Calu3 (cell line): ENCODE data around the gene TBL3. TPM values are rescaled to one million over a fixed set of nuclear protein-coding genes. Genes with fewer than 3 reads are reported as not detected.

Source experiments
- BruUV-seq: library from RNA; stranded (reverse); fragments of 400-500 nt; replicated peaks from 2 replicates; lab custom pipeline; 2021; lab: Mats Ljungman, UMichigan
- CTCF ChIA-PET: fragments of 300-600 bp; sonication (Branson Sonifier 250); formaldehyde crosslinking; loops from one replicate; lab custom pipeline; 2022; ENCODE audit warnings: antibody characterized with exemption; lab: Charles Lee
- DNase-seq: peaks from one replicate; pipeline ENCODE4 v3.0.0; 2022
- H3K27ac Mint-ChIP-seq: one replicate; pipeline ENCODE4 v1.8.0; 2022; ENCODE audit warnings: mixed read lengths; ENCODE audit not compliant: unreplicated experiment
- H3K27me3 Mint-ChIP-seq: one replicate; pipeline ENCODE4 v1.8.0; 2022; ENCODE audit warnings: mixed read lengths; ENCODE audit not compliant: unreplicated experiment
- H3K36me3 Mint-ChIP-seq: one replicate; pipeline ENCODE4 v1.8.0; 2022; ENCODE audit warnings: mild to moderate bottlenecking, moderate library complexity, mixed read lengths; ENCODE audit not compliant: insufficient read depth, unreplicated experiment
- H3K4me1 Mint-ChIP-seq: one replicate; pipeline ENCODE4 v1.8.0; 2022; ENCODE audit warnings: mild to moderate bottlenecking, low read depth, mixed read lengths; ENCODE audit not compliant: unreplicated experiment
- H3K4me3 Mint-ChIP-seq: one replicate; pipeline ENCODE4 v1.8.0; 2022; ENCODE audit warnings: mild to moderate bottlenecking, low read depth, moderate library complexity, mixed read lengths; ENCODE audit not compliant: unreplicated experiment
- H3K9me3 Mint-ChIP-seq: one replicate; pipeline ENCODE4 v1.8.0; 2022; ENCODE audit warnings: low read depth, mixed read lengths; ENCODE audit not compliant: unreplicated experiment
- intact Hi-C: fragments of 100-400 bp; cut with micrococcal nuclease; formaldehyde crosslinking; loops from one replicate; pipeline ENCODE4 v1.10.0; 2022; ENCODE audit not compliant: unreplicated experiment
- total RNA-seq: library from RNA; stranded (reverse); gene quantifications from 2 replicates; pipeline ENCODE4 v1.2.3, GENCODE V29; 2022
- TF ChIP-seq, protein P1 (sequence below): fragments of 200-600 bp; IDR thresholded peaks from one replicate; pipeline ENCODE4 v1.8.0; 2022; ENCODE audit warnings: antibody characterized with exemption; ENCODE audit not compliant: unreplicated experiment

Gene TBL3
- total RNA-seq, 1 experiment from 2014 or later: 62.0 TPM

DNA sequence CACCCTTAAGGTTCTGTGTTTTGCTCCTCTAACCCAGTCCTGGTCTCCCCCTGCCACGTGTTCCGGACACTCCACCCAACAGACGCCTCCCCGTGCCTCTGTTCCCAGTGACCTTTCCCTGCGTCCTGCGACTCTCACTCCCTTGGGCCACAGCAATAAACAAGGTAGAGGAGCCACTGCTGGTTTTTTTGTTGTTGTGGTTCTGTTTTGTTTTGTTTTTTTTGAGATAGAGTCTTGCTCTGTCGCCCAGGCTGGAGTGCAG, 44.0 kb downstream of the TBL3 start:
- Mint-ChIP-seq H3K36me3 (no peaks in the 10 kb centered on the region), H3K27ac (no peak overlapping the region), H3K9me3 (no peaks in the 10 kb centered on the region), H3K4me1 (peaks cover 7% of the 10 kb centered on the region), H3K27me3 (peaks cover 35% of the 10 kb centered on the region), H3K4me3 (no peak overlapping the region)
- BruUV-seq: TSS peak; percentile 35
- intact Hi-C loops: no loop called here
- no peak for DNase-seq
- TF ChIP-seq, protein P1, sequence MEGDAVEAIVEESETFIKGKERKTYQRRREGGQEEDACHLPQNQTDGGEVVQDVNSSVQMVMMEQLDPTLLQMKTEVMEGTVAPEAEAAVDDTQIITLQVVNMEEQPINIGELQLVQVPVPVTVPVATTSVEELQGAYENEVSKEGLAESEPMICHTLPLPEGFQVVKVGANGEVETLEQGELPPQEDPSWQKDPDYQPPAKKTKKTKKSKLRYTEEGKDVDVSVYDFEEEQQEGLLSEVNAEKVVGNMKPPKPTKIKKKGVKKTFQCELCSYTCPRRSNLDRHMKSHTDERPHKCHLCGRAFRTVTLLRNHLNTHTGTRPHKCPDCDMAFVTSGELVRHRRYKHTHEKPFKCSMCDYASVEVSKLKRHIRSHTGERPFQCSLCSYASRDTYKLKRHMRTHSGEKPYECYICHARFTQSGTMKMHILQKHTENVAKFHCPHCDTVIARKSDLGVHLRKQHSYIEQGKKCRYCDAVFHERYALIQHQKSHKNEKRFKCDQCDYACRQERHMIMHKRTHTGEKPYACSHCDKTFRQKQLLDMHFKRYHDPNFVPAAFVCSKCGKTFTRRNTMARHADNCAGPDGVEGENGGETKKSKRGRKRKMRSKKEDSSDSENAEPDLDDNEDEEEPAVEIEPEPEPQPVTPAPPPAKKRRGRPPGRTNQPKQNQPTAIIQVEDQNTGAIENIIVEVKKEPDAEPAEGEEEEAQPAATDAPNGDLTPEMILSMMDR: no peak
- CTCF ChIA-PET: interaction anchor here (0.5 to 2.1 kb wide), 2 partner anchors 12 to 15 kb away, joined by 3 to 9 read pairs; no protein-coding TSS in a partner anchor

DNA sequence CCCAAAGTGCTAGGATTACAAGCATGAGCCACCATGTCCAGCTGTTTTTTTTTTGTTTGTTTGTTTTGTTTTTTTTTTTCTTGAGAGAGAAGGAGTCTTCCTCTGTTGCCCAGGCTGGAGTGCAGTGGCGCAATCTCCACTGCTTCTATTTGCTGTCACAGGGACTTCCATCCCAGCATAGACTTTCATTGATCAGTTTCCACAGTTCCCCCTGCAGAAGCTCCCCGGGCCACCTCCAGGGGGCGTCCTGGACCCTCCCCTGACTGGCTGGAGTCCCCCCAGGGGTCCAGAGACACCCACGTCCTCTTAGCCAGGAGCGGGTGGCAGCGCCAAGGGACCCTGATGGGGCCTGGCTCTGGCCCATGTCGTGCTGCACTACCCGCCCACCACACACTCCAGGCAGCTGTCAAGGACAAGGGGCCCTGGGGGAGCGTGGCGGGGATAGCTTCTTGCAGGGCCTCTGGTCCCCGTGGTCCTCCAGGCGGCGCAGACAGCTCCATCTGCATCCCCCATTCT, 44.6 kb downstream of the TBL3 start:
- no peak overlapping the region for H3K4me3 Mint-ChIP-seq
- no peak overlapping the region for H3K27ac Mint-ChIP-seq
- H3K9me3 Mint-ChIP-seq: no peaks in the 10 kb centered on the region
- TF ChIP-seq, protein P1: peak; percentile 71
- intact Hi-C loops: no loop called here
- CTCF ChIA-PET: interaction anchor here (0.5 to 2.1 kb wide), 2 partner anchors 13 to 16 kb away, joined by 3 to 9 read pairs; no protein-coding TSS in a partner anchor
- H3K4me1 Mint-ChIP-seq: peaks cover 8% of the 10 kb centered on the region
- BruUV-seq: no TSS peak
- peak; percentile 36 for DNase-seq
- peaks cover 2% of the 10 kb centered on the region for H3K36me3 Mint-ChIP-seq
- H3K27me3 Mint-ChIP-seq: peaks cover 41% of the 10 kb centered on the region

DNA sequence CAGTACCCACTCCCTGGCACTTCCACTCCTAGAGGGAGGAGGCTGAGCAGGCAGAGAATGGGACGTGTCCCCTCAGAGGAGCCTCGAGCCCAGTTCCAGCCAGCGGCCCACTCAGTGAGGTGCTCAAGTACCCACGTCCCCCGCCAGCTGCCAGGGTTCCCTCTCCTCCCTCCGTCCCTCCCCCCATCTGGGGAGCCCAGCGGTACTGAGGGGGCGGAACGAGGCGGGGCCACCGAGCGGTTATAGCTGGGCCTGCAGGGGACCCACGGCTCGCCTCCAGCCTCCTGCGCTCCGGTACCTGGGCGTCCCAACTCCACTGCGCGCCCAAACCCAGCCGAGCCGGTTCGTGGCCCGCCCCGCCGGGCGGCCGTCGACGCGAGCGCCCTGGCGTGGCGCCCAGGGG, 47.7 kb downstream of the TBL3 start, which contains the start of gene NPW:
Gene NPW (plus strand): TSS at position 268 of the 403 bp plus-strand sequence.
- intact Hi-C loops: no loop called here
- CTCF ChIA-PET: interaction anchor here (0.6 kb wide), 1 partner anchor 116 kb away, joined by 3 read pairs; the partner anchor contains the start of gene PKD1
- peak; percentile 36 for DNase-seq
- Mint-ChIP-seq H3K9me3 (no peaks in the 10 kb centered on the region), H3K27me3 (peaks cover 62% of the 10 kb centered on the region), H3K4me3 (peak within 1 kb of the TSS; percentile 66), H3K4me1 (peaks cover 30% of the 10 kb centered on the region), H3K36me3 (peaks cover 29% of the 10 kb centered on the region), H3K27ac (no peak within 1 kb of the TSS)
- no TSS peak for BruUV-seq
- TF ChIP-seq, protein P1: no peak

DNA sequence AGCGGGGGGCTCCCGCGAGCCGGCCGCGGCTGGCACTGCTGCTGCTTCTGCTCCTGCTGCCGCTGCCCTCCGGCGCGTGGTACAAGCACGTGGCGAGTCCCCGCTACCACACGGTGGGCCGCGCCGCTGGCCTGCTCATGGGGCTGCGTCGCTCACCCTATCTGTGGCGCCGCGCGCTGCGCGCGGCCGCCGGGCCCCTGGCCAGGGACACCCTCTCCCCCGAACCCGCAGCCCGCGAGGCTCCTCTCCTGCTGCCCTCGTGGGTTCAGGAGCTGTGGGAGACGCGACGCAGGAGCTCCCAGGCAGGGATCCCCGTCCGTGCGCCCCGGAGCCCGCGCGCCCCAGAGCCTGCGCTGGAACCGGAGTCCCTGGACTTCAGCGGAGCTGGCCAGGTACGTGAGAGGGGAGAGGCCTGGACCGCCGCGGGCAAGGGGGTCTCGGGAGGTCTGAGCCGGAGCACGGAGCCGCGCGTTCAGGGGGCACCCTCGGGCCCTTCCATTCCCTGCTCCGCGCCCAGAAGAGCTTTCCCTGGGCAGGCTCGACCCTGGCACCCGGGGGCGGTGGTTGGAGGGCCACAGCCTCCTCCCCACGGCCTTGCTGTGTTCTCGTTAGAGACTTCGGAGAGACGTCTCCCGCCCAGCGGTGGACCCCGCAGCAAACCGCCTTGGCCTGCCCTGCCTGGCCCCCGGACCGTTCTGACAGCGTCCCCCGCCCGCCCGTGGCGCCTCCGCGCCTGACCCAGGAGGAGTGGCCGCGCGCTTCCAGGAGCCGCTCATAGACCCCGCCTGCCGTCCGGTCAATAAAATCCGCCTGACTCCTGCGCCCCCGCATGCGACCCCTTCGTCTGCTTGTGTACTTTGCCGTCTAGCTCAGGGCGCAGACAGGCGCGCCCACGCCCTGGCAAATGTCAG, 48.3 kb downstream of the TBL3 start:
- intact Hi-C loops: no loop called here
- H3K27ac Mint-ChIP-seq: no peak overlapping the region
- BruUV-seq: no TSS peak
- peaks cover 32% of the 10 kb centered on the region for H3K4me1 Mint-ChIP-seq
- DNase-seq: no peak
- no peaks in the 10 kb centered on the region for H3K9me3 Mint-ChIP-seq
- TF ChIP-seq, protein P1: no peak
- peaks cover 29% of the 10 kb centered on the region for H3K36me3 Mint-ChIP-seq
- CTCF ChIA-PET: interaction anchor here (0.6 to 0.7 kb wide), 3 partner anchors 21 to 582 kb away, joined by 3 read pairs; partner anchors contain the start of gene PKD1
- peaks cover 66% of the 10 kb centered on the region for H3K27me3 Mint-ChIP-seq
- peak overlapping the region; percentile 66 for H3K4me3 Mint-ChIP-seq
